BJ (cell line): ENCODE data around the gene ASTN1. TPM values are rescaled to one million over a fixed set of nuclear protein-coding genes. Genes with fewer than 3 reads are reported as not detected.

Source experiments
- CTCF ChIA-PET: fragments of 350-600 bp; formaldehyde crosslinking; extraction: SDS; loops from one replicate; lab custom pipeline; 2021; ENCODE audit warnings: antibody characterized with exemption, inconsistent platforms; lab: Yijun Ruan, JAX
- POLR2A ChIA-PET: fragments of 300-600 bp; sonication (Branson Sonifier 250); formaldehyde crosslinking; extraction: SDS; loops from one replicate; lab custom pipeline; 2021; ENCODE audit warnings: antibody characterized with exemption; lab: Charles Lee
- DNase-seq: peaks from one replicate; pipeline ENCODE4 v3.0.0-alpha.2; 2011; ENCODE audit warnings: low read depth
- H3K27me3 ChIP-seq: 2 replicates; pipeline ENCODE4 v1.6.0; 2011; ENCODE audit warnings: low read length; ENCODE audit not compliant: control insufficient read depth, insufficient read depth
- H3K36me3 ChIP-seq: 2 replicates; pipeline ENCODE4 v1.5.1; 2011; ENCODE audit warnings: low read length; ENCODE audit not compliant: control insufficient read depth, insufficient read depth
- H3K4me3 ChIP-seq: 2 replicates; pipeline ENCODE4 v1.5.1; 2011; ENCODE audit warnings: low read depth, mild to moderate bottlenecking, control low read depth, low read length
- polyA plus RNA-seq: library from polyadenylated mRNA; depleted of rRNA; stranded (reverse); fragments of >200 nt; gene quantifications from 2 replicates; pipeline ENCODE4 v1.2.3, GENCODE V29; 2011
- TF ChIP-seq, protein P1 (sequence below): IDR thresholded peaks from 2 replicates; pipeline ENCODE4 v1.5.1; 2011; ENCODE audit warnings: low read depth, mild to moderate bottlenecking, control low read depth, inconsistent platforms, low read length, moderate library complexity; ENCODE audit not compliant: insufficient read depth

Gene ASTN1
- polyA plus RNA-seq, 1 experiment = 0.09 TPM

DNA sequence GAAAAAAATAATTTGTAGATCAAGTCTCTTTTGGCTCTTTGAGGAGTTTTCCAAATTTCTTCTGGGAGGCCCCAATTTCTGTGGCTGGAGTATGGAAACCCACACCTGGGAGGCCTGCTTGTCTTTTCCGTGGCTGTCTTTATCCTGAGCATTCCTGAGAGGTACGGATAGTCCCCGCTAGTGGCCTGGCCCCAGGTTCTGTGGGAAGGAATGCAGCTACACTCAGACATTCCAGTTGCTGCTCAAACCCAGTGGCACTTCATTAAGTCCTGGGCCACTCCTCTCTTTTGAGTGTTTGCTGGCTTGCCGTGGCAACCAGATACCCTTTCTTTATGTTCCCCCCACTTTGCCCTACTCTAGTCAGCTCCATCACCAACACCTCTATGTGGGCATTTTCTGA is 310.4 kb downstream of the ASTN1 start:
- CTCF ChIA-PET = interaction anchor here (0.9 kb wide), 1 partner anchor 10 kb away, joined by 3 read pairs; no protein-coding TSS in a partner anchor
- H3K36me3 ChIP-seq = no peaks in the 10 kb centered on the region
- TF ChIP-seq, protein P1, sequence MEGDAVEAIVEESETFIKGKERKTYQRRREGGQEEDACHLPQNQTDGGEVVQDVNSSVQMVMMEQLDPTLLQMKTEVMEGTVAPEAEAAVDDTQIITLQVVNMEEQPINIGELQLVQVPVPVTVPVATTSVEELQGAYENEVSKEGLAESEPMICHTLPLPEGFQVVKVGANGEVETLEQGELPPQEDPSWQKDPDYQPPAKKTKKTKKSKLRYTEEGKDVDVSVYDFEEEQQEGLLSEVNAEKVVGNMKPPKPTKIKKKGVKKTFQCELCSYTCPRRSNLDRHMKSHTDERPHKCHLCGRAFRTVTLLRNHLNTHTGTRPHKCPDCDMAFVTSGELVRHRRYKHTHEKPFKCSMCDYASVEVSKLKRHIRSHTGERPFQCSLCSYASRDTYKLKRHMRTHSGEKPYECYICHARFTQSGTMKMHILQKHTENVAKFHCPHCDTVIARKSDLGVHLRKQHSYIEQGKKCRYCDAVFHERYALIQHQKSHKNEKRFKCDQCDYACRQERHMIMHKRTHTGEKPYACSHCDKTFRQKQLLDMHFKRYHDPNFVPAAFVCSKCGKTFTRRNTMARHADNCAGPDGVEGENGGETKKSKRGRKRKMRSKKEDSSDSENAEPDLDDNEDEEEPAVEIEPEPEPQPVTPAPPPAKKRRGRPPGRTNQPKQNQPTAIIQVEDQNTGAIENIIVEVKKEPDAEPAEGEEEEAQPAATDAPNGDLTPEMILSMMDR = no peak

DNA sequence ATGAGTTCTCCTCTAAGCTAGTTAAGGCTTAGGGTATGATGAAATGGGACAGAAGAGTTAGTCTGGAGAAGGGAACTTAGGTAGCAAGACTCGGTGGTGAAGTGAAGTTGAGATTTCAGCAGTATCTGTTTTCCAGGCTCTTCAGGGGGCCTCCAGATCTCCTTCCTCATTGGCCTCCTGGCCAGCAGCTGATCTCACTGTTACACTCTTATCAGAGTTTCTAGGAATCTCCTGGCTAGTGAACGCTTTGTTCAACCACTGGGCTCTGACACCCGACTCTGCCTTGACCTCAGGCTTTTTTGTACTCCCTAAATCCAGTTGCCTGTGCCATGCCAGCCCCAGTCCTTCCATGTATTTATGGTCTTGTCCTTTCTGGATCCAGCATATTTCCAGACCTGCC is 311.0 kb downstream of the ASTN1 start:
- POLR2A ChIA-PET = no interaction called here
- no peaks in the 10 kb centered on the region for H3K27me3 ChIP-seq
- H3K36me3 ChIP-seq = no peaks in the 10 kb centered on the region
- TF ChIP-seq, protein P1 = no peak
- H3K4me3 ChIP-seq = no peak overlapping the region
- CTCF ChIA-PET = no interaction called here
- no peak for DNase-seq

More for the DNA sequence above, 310.4 kb downstream of the ASTN1 start:
- no peak for DNase-seq
- H3K27me3 ChIP-seq = no peaks in the 10 kb centered on the region
- POLR2A ChIA-PET = no interaction called here
- H3K4me3 ChIP-seq = no peak overlapping the region

DNA sequence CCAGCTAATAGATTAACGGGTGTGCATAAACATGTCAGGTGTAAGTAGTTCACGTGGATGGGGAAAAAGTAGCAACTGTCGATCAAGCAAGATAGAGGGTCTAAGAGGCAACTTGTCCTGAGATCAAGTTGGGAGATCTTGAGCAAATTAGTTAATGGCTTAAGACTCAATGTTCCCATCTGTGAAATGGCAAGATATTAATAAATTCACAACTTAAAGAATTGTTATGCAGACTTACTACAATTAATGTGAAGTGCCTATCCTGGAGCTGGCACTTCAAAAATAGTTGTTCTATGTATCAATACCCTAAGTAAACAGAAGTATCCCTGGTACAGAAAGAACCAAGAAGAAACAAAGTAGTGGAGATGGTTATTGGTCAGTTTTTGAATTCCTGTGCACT is 312.4 kb downstream of the ASTN1 start:
- DNase-seq = no peak
- CTCF ChIA-PET = no interaction called here
- no peak overlapping the region for H3K4me3 ChIP-seq
- no peaks in the 10 kb centered on the region for H3K36me3 ChIP-seq
- no peaks in the 10 kb centered on the region for H3K27me3 ChIP-seq
- TF ChIP-seq, protein P1 = no peak
- POLR2A ChIA-PET = no interaction called here

DNA sequence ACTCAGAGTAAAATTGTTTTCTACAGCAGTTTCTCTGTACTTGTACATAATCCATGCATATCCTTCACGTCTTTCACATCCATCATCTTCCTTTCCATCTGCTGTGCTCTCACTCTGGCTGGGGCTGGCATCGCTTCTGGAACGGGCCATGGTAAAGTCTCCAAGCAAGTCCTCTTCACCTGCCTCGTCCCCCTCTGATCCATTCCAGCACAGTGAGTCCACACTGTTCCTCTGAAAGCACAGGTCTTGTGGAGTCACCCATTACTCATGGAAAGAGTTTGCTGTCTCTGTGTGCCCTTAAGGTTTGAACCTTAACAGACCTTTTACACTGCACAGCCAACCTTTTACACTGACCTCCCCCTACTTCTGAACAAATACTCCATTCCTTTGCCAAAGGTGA is 313.6 kb downstream of the ASTN1 start:
- TF ChIP-seq, protein P1 = no peak

DNA sequence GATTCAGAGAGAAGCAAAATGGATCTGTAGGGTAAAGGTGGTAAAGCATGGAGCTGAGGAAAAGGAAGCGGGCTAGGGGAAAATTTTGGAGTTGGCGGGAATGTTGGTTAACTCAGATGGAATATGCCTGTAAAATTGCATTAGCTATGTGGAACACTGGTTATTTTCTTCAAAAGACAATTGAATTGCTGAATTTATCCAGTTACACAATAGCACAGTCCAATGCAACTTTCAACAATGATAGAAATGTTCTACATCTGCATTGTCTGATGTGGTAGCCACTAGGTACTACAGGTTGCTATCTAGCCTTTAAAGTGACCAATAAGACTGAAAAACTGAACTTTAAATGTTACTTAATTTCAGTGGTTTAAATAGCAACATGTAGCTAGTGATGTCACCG is 315.2 kb downstream of the ASTN1 start:
- DNase-seq = no peak
- POLR2A ChIA-PET = no interaction called here
- CTCF ChIA-PET = no interaction called here

More for the DNA sequence above, 313.6 kb downstream of the ASTN1 start:
- CTCF ChIA-PET = no interaction called here
- Histone ChIP-seq H3K4me3 (no peak overlapping the region), H3K36me3 (no peaks in the 10 kb centered on the region), H3K27me3 (no peaks in the 10 kb centered on the region)
- POLR2A ChIA-PET = no interaction called here
- no peak for DNase-seq

More for the DNA sequence above, 315.2 kb downstream of the ASTN1 start:
- TF ChIP-seq, protein P1 = no peak
- Histone ChIP-seq H3K36me3 (no peaks in the 10 kb centered on the region), H3K27me3 (no peaks in the 10 kb centered on the region), H3K4me3 (no peak overlapping the region)
